ENCODE measurements around the gene CCL24.

DNA sequence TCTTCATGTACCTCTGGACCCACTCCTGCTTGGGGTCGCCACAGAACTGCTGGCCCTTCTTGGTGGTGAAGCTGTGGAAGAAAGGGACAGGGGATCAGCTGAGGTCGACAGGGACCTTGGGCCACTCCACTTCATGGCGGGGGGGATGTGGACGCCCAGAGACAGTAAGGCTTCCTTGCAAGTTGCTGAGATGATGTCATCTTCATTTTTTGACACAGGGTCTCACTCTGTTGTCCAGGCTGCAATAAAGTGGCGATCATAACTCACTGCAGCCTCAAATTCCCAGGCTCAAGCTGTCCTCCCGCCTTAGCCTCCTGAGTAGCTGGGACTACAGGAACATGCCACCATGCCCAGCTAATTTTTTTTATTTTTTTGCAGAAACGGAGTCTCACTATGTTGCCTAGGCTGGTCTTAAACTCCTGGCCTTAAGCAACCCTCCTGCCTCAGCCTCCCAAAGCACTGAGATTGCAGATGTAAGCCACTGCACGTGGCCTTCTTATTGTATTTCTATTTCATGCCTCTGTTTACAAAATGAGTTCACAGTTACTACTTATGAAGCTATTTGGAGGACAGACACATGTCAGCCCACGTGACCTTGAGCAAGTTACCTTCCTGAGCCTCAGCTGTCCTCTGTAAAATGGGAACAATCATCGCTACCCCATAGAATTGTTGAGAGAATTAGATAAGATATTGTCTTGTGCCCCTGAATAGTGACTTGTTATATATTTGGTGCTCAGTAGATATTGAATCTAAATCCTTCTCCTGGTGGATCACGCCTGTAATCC, 1.5 kb downstream of the CCL24 start:
- TF ChIP-seq, protein P1, sequence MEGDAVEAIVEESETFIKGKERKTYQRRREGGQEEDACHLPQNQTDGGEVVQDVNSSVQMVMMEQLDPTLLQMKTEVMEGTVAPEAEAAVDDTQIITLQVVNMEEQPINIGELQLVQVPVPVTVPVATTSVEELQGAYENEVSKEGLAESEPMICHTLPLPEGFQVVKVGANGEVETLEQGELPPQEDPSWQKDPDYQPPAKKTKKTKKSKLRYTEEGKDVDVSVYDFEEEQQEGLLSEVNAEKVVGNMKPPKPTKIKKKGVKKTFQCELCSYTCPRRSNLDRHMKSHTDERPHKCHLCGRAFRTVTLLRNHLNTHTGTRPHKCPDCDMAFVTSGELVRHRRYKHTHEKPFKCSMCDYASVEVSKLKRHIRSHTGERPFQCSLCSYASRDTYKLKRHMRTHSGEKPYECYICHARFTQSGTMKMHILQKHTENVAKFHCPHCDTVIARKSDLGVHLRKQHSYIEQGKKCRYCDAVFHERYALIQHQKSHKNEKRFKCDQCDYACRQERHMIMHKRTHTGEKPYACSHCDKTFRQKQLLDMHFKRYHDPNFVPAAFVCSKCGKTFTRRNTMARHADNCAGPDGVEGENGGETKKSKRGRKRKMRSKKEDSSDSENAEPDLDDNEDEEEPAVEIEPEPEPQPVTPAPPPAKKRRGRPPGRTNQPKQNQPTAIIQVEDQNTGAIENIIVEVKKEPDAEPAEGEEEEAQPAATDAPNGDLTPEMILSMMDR (IDR thresholded peaks at IDR 0.05), result no peak
- TF ChIP-seq POLR2A (IDR thresholded peaks at IDR 0.05), result no peak
